Measurements from ENCODE around the gene RHOU. TPM values are rescaled to one million over a fixed set of nuclear protein-coding genes. Genes with fewer than 3 reads are reported as not detected.

The RHOU gene
- total and polyA plus RNA-seq, 11 donors, result 1.3 to 20.5 (median 2.9) TPM

- Histone ChIP-seq H3K36me3 (no peaks in the 10 kb centered on the region), H3K9me3 (no peaks in the 10 kb centered on the region), H3K4me3 (no peak overlapping the region), H3K27me3 (peaks cover 0 to 47% (median 19%) of the 10 kb centered on the region in 9 donors), H3K4me1 (peaks cover 0 to 13% (median 1%) of the 10 kb centered on the region in 12 donors), H3K27ac (no peak overlapping the region)
- intact Hi-C loops (cut with DNase I), result loop anchor here in 1 of 10 donors (10.0 kb wide), 1 partner anchor 173 kb away; no protein-coding TSS in a partner anchor
- no peak for DNase-seq
- ATAC-seq, result no peak
- no peak for TF ChIP-seq CTCF (IDR thresholded peaks at IDR 0.05)
- no peak for TF ChIP-seq POLR2A (IDR thresholded peaks at IDR 0.05)
- WGBS, 4 donors, result 75 to 93% (median 84%) methylated on average over 3 of the region's 3 CpGs
These were observed 16.2 kb downstream of the RHOU start for GRCh38 chr1:228751360-228752098.

- H3K27me3 ChIP-seq, result peaks cover 0 to 54% (median 19%) of the 10 kb centered on the region in 9 donors
- intact Hi-C loops (cut with DNase I), result loop anchor here in 1 of 10 donors (10.0 kb wide), 1 partner anchor 173 kb away; no protein-coding TSS in a partner anchor
These were observed 17.0 kb downstream of the RHOU start for GRCh38 chr1:228752258-228752657.

GRCh38 chr1:228752675-228753265 lies 17.5 kb downstream of the RHOU start:
- Histone ChIP-seq H3K9me3 (no peaks in the 10 kb centered on the region), H3K36me3 (no peaks in the 10 kb centered on the region), H3K27ac (no peak overlapping the region), H3K27me3 (peaks cover 0 to 59% (median 19%) of the 10 kb centered on the region in 9 donors), H3K4me1 (peaks cover 0 to 13% (median 1%) of the 10 kb centered on the region in 12 donors), H3K4me3 (no peak overlapping the region)
- DNase-seq (no peak), ATAC-seq (no peak)
- TF ChIP-seq CTCF (IDR thresholded peaks at IDR 0.05), result no peak
- no peak for TF ChIP-seq POLR2A (IDR thresholded peaks at IDR 0.05)
- 69 to 78% (median 70%) methylated on average over 5 of the region's 5 CpGs for WGBS, 4 donors
- intact Hi-C loops (cut with DNase I), result loop anchor here in 1 of 10 donors (10.0 kb wide), 1 partner anchor 172 kb away; no protein-coding TSS in a partner anchor

More at GRCh38 chr1:228752258-228752657, 17.0 kb downstream of the RHOU start:
- no peak for ATAC-seq
- H3K27ac ChIP-seq, result no peak overlapping the region
- no peak for DNase-seq
- H3K9me3 ChIP-seq, result no peaks in the 10 kb centered on the region
- H3K4me3 ChIP-seq, result no peak overlapping the region
- H3K4me1 ChIP-seq, result peaks cover 0 to 13% (median 1%) of the 10 kb centered on the region in 12 donors
- no peak for TF ChIP-seq CTCF (IDR thresholded peaks at IDR 0.05)
- H3K36me3 ChIP-seq, result no peaks in the 10 kb centered on the region
- 75 to 79% (median 76%) methylated on average over 6 of the region's 6 CpGs for WGBS, 4 donors

GRCh38 chr1:228753287-228753686 lies 18.0 kb downstream of the RHOU start:
- no peak overlapping the region for H3K4me3 ChIP-seq
- H3K36me3 ChIP-seq, result no peaks in the 10 kb centered on the region
- no peaks in the 10 kb centered on the region for H3K9me3 ChIP-seq
- H3K4me1 ChIP-seq, result peaks cover 0 to 13% (median 1%) of the 10 kb centered on the region in 12 donors
- intact Hi-C loops (cut with DNase I), result loop anchor here in 1 of 10 donors (10.0 kb wide), 1 partner anchor 172 kb away; no protein-coding TSS in a partner anchor
- WGBS, 4 donors, result 64 to 72% (median 66%) methylated on average over 1 of the region's 1 CpG
- ATAC-seq (no peak), DNase-seq (no peak)
- H3K27me3 ChIP-seq, result peaks cover 0 to 63% (median 19%) of the 10 kb centered on the region in 9 donors
- TF ChIP-seq POLR2A (IDR thresholded peaks at IDR 0.05) (no peak), CTCF (IDR thresholded peaks at IDR 0.05) (no peak)
- H3K27ac ChIP-seq, result no peak overlapping the region
